Neutrophil (primary cell): ENCODE data around the gene CXCL3.
A peak's percentile ranks its signal among the peaks of the same experiment; 100 is the strongest.

Experiments used
- H3K27ac ChIP-seq: fragments of 200-600 bp; sonication (generic); 2 replicates; pipeline ENCODE4 v1.5.1; 2016; ENCODE audit warnings: mild to moderate bottlenecking, moderate library complexity
- H3K27me3 ChIP-seq: fragments of 200-600 bp; sonication (generic); 2 replicates; pipeline ENCODE4 v1.6.0; 2016; ENCODE audit warnings: mild to moderate bottlenecking
- H3K36me3 ChIP-seq: fragments of 200-600 bp; sonication (generic); 2 replicates; pipeline ENCODE4 v1.5.1; 2017
- H3K4me1 ChIP-seq, 2 experiments: fragments of 200-600 bp in 1 of 2; sonication (generic) in 1 of 2; 1 replicate in 1 of 2; 2 replicates in 1 of 2; pipeline versions ENCODE4 v1.5.1 to v1.6.1; 2013 to 2016; ENCODE audit warnings: low read depth in 1 of 2, low read length in 1 of 2, mild to moderate bottlenecking in 1 of 2, moderate library complexity in 1 of 2; ENCODE audit not compliant: control insufficient read depth in 1 of 2, insufficient read depth in 1 of 2
- H3K4me3 ChIP-seq, 2 experiments: fragments of 200-600 bp in 1 of 2; sonication (generic) in 1 of 2; 1 replicate in 1 of 2; 2 replicates in 1 of 2; pipeline ENCODE4 v1.5.1; 2013 to 2016; ENCODE audit warnings: low read depth in 1 of 2, low read length in 1 of 2, mild to moderate bottlenecking in 1 of 2, moderate library complexity in 1 of 2
- H3K9me3 ChIP-seq: fragments of 200-600 bp; sonication (generic); 2 replicates; pipeline ENCODE4 v1.5.1; 2016
- TF ChIP-seq, protein P1 (sequence below): fragments of 200-600 bp; sonication (generic); IDR thresholded peaks from 2 replicates; pipeline ENCODE4 v1.5.1; 2016; ENCODE audit warnings: antibody characterized with exemption

Gene CXCL3

DNA sequence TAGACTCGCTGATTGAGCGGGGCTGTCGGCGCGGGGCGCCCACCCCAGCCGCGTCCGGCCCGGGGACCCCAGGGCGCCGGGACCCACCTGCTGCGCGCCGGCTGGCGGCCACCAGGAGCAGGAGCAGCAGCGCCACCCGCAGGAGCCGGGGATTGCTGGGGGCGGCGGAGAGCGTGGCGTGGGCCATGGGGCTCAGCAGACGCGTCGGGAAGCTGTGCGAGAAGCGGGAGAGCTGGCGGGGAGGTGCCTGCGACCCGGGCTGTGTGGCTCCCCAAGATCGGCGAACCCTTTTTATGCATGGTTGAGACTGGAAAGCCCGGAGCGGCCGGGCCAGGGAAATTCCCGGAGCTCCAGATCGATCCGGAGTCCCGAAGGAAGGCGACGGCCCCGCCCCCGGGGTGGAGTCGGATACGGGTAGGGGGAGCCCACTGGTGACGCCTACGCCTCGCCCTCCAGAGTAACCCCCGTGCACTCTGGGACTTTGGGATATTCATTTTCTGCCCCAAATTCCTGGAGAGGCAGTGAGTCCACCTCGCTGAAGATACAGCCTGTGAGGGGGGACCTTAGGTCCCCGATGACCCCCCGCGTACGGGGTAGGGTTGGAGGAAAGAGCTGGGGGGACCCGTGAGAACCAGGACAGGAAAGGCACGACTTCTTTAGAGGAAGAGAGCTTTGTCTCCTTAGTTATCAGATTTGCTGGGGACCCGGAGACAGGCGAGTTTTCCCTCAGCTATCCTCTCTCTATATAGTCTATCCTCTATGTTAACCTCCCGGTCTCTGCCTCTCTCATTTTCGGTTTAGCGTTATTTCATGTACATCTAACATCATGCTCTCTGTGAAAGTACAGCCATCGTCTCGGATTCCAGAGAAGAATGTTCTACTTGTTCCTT lies at the start of gene CXCL3:
Gene CXCL3, minus strand, starts transcription at position 265 of the 890 bp plus-strand sequence. Its CDS starts 78 bp downstream, at position 187.
- TF ChIP-seq, protein P1, sequence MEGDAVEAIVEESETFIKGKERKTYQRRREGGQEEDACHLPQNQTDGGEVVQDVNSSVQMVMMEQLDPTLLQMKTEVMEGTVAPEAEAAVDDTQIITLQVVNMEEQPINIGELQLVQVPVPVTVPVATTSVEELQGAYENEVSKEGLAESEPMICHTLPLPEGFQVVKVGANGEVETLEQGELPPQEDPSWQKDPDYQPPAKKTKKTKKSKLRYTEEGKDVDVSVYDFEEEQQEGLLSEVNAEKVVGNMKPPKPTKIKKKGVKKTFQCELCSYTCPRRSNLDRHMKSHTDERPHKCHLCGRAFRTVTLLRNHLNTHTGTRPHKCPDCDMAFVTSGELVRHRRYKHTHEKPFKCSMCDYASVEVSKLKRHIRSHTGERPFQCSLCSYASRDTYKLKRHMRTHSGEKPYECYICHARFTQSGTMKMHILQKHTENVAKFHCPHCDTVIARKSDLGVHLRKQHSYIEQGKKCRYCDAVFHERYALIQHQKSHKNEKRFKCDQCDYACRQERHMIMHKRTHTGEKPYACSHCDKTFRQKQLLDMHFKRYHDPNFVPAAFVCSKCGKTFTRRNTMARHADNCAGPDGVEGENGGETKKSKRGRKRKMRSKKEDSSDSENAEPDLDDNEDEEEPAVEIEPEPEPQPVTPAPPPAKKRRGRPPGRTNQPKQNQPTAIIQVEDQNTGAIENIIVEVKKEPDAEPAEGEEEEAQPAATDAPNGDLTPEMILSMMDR = peak; percentile 48
- Histone ChIP-seq H3K4me1 (peaks cover 22 to 23% of the 10 kb centered on the region in 2 experiments), H3K4me3 (peak within 1 kb of the TSS; percentile 74 to 79), H3K9me3 (no peaks in the 10 kb centered on the region), H3K27me3 (peaks cover 29% of the 10 kb centered on the region), H3K27ac (no peak within 1 kb of the TSS), H3K36me3 (no peaks in the 10 kb centered on the region)

DNA sequence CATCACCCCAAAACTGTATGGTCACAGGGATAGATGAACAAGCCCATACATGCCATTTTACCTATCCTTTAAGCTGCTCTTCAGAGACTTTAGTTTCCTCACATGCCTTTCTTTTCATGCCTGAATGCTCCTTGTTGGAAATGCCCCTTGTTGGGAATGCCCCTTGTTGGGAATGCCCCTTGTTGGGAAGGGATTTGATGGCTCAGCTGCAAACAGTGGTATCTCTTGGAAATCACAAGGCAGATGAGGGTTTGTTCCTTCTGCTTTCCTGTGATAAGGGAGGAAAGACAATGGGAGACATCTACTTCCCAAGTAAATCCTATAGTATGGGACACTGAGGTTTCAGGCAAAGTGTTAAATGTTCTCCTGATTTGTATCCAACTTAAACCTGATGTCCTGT lies 49.0 kb upstream of the CXCL3 start:
- Histone ChIP-seq H3K4me1 (peaks cover 25 to 34% of the 10 kb centered on the region in 2 experiments), H3K36me3 (no peaks in the 10 kb centered on the region), H3K27me3 (peaks cover 10% of the 10 kb centered on the region), H3K9me3 (no peaks in the 10 kb centered on the region), H3K27ac (no peak overlapping the region), H3K4me3 (no peak overlapping the region)
- TF ChIP-seq, protein P1 = no peak

DNA sequence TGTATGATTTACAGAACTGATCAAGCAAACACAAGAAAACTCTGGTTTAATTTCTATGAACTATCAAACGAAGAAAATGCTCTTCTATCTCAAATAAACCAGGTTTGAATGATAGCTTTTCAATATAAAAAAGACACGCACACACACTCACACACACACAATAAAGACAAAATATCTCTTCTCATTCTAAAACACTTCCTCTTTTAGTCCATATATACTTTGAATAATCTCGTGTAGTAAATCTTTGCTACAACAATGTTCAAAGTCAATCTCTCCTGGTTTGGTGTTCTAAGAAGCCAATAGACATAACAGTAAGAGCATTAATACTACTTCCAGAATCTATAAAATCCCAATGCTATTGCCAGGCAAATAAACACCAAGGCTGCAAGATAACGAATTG lies 47.2 kb upstream of the CXCL3 start:
- TF ChIP-seq, protein P1 = no peak
- Histone ChIP-seq H3K27me3 (peaks cover 14% of the 10 kb centered on the region), H3K9me3 (no peaks in the 10 kb centered on the region), H3K36me3 (no peaks in the 10 kb centered on the region), H3K4me1 (peaks cover 31 to 42% of the 10 kb centered on the region in 2 experiments), H3K27ac (no peak overlapping the region), H3K4me3 (no peak overlapping the region)

DNA sequence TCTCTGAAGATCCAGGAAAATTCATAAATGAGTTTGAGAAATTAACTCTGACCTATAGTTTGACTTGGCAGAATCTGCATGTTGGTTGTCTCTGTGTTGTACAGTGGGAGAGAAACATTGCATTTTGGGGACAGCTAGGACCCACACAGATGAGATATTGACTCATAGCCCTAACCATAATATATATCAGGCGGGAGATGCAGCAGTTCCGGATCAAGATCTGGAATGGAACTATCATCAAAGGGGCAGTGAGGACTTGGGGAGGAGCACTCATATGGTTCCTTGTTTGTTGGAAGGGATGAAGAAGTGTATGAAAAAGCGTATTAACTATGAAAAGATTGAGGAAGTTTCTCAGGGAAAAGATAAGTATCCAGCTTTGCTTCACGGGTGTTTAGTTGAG lies 46.5 kb upstream of the CXCL3 start:
- no peaks in the 10 kb centered on the region for H3K9me3 ChIP-seq
- no peaks in the 10 kb centered on the region for H3K36me3 ChIP-seq
- peaks cover 14% of the 10 kb centered on the region for H3K27me3 ChIP-seq
- H3K4me3 ChIP-seq = no peak overlapping the region
- TF ChIP-seq, protein P1 = no peak
- peaks cover 32 to 43% of the 10 kb centered on the region in 2 experiments for H3K4me1 ChIP-seq
- H3K27ac ChIP-seq = no peak overlapping the region

DNA sequence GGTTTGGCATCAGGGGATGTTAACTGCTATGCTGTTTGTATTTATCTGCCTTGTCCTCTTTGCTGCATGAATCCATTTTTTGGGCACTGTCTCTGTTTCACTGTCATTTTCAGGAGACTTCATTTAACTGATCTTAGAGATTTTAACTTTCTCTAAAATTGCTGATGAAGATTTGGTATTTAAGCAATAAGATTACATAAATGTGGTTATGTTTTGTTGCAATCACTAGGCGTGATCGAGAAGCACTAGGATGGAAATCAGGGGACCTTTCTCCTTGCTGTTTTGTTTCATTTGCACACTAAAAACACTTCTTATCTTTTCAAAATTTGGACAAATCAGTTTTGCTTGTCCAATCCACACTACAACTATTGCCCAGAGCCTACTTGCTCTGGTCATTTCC lies 45.1 kb upstream of the CXCL3 start:
- Histone ChIP-seq H3K27me3 (peaks cover 14% of the 10 kb centered on the region), H3K27ac (peak overlapping the region; percentile 59), H3K9me3 (no peaks in the 10 kb centered on the region), H3K4me1 (peaks cover 47 to 57% of the 10 kb centered on the region in 2 experiments), H3K4me3 (no peak overlapping the region), H3K36me3 (no peaks in the 10 kb centered on the region)
- TF ChIP-seq, protein P1 = no peak
